Parathyroid adenoma (tissue), 2 donors: ENCODE measurements around the gene ZEB2.

ENCODE experiments used
- H2AFZ ChIP-seq: fragments of 300-600 bp; sonication (generic); one replicate; pipeline ENCODE4 v1.7.0; 2017; ENCODE audit warnings: antibody characterized with exemption, mild to moderate bottlenecking
- H3K27ac ChIP-seq: fragments of 300-600 bp; sonication (generic); one replicate; pipeline ENCODE4 v1.7.0; 2017
- H3K27me3 ChIP-seq: fragments of 300-600 bp; sonication (generic); one replicate; pipeline ENCODE4 v1.7.0; 2017; ENCODE audit warnings: low read length; ENCODE audit not compliant: control insufficient read depth, insufficient read depth
- H3K36me3 ChIP-seq: fragments of 300-600 bp; sonication (generic); one replicate; pipeline ENCODE4 v1.7.0; 2017; ENCODE audit warnings: low read length; ENCODE audit not compliant: control insufficient read depth, insufficient read depth
- H3K4me1 ChIP-seq: fragments of 300-600 bp; sonication (generic); one replicate; pipeline ENCODE4 v1.7.0; 2017; ENCODE audit warnings: control low read depth
- H3K4me2 ChIP-seq: fragments of 300-600 bp; sonication (generic); one replicate; pipeline ENCODE4 v1.7.0; 2017; ENCODE audit warnings: low read length
- H3K4me3 ChIP-seq: fragments of 300-600 bp; sonication (generic); one replicate; pipeline ENCODE4 v1.7.0; 2017; ENCODE audit warnings: low read depth, low read length
- H3K79me2 ChIP-seq: fragments of 300-600 bp; sonication (generic); one replicate; pipeline ENCODE4 v1.7.0; 2017; ENCODE audit warnings: control low read depth
- H3K9ac ChIP-seq: fragments of 300-600 bp; sonication (generic); one replicate; pipeline ENCODE4 v1.7.0; 2017; ENCODE audit warnings: mild to moderate bottlenecking
- H3K9me3 ChIP-seq: fragments of 300-600 bp; sonication (generic); one replicate; pipeline ENCODE4 v1.7.0; 2017; ENCODE audit warnings: low read length; ENCODE audit not compliant: control insufficient read depth
- CTCF ChIP-seq: fragments of 300-600 bp; sonication (generic); IDR thresholded peaks from one replicate; pipeline ENCODE4 v1.7.0; 2017; ENCODE audit warnings: antibody characterized with exemption, mild to moderate bottlenecking
- donor health status: primary hyperparathyroidism.

The ZEB2 gene

GRCh38 chr2:144357623-144358373 lies 162.1 kb downstream of the ZEB2 start:
- Histone ChIP-seq H3K27me3 (no peaks in the 10 kb centered on the region), H3K9ac (no peak overlapping the region), H3K4me2 (peak overlapping the region; percentile 11), H3K79me2 (no peaks in the 10 kb centered on the region), H3K4me1 (peaks cover 3% of the 10 kb centered on the region), H3K4me3 (no peak overlapping the region), H3K9me3 (no peaks in the 10 kb centered on the region), H3K36me3 (no peaks in the 10 kb centered on the region), H2AFZ (peak overlapping the region; percentile 25), H3K27ac (peak overlapping the region; percentile 16)
- TF ChIP-seq CTCF = no peak

- Histone ChIP-seq H3K27ac (no peak overlapping the region), H3K4me2 (no peak overlapping the region), H3K9ac (no peak overlapping the region), H3K27me3 (no peaks in the 10 kb centered on the region), H3K9me3 (no peaks in the 10 kb centered on the region), H3K4me3 (no peak overlapping the region), H2AFZ (no peak overlapping the region), H3K79me2 (no peaks in the 10 kb centered on the region), H3K4me1 (peaks cover 3% of the 10 kb centered on the region), H3K36me3 (no peaks in the 10 kb centered on the region)
- TF ChIP-seq CTCF = no peak
Measured at GRCh38 chr2:144356402-144356801, 163.5 kb downstream of the ZEB2 start.

DNA sequence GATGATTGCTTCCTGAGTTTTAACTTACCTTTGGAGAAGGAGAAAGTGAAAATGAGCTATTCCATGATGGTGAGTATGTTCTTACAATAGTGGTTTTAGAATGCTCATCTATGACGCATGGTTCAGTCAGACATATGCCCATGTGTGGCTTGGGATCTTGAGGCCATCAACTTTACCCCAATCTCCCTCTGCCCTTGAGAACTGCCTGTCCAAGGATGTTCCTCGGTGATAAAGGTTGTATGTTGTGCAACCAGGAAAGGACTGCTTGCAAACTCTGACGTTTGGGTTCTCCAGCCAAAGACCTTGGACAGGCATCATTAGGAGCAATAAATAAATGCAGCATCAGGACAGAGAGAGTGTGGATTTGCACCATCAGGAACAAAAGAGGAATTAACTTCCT lies 165.0 kb downstream of the ZEB2 start:
- H3K4me3 ChIP-seq = no peak overlapping the region
- H3K4me2 ChIP-seq = no peak overlapping the region
- no peak overlapping the region for H3K9ac ChIP-seq
- no peaks in the 10 kb centered on the region for H3K27me3 ChIP-seq
- H3K79me2 ChIP-seq = no peaks in the 10 kb centered on the region
- no peak overlapping the region for H2AFZ ChIP-seq
- H3K36me3 ChIP-seq = no peaks in the 10 kb centered on the region
- no peaks in the 10 kb centered on the region for H3K9me3 ChIP-seq
- no peak overlapping the region for H3K27ac ChIP-seq
- peaks cover 3% of the 10 kb centered on the region for H3K4me1 ChIP-seq
- TF ChIP-seq CTCF = no peak

- Histone ChIP-seq H3K4me1 (no peaks in the 10 kb centered on the region), H2AFZ (no peak overlapping the region), H3K4me3 (no peak overlapping the region), H3K9ac (no peak overlapping the region), H3K9me3 (no peaks in the 10 kb centered on the region), H3K79me2 (no peaks in the 10 kb centered on the region), H3K4me2 (no peak overlapping the region), H3K36me3 (no peaks in the 10 kb centered on the region), H3K27me3 (no peaks in the 10 kb centered on the region), H3K27ac (no peak overlapping the region)
- no peak for TF ChIP-seq CTCF
Measured at GRCh38 chr2:144351687-144352086, 168.2 kb downstream of the ZEB2 start.
